ENCODE data around the gene DDX20. TPM values are rescaled to one million over a fixed set of nuclear protein-coding genes. Genes with fewer than 3 reads are reported as not detected.

The DDX20 gene
- total RNA-seq, 8 experiments from 2014 or later = 8.6 to 26.1 (median 14.9) TPM

Other genes with a start within 250 kb of the DDX20 start
- gene RAP1A, start 136.1 kb upstream of the DDX20 start, total RNA-seq = 10 to 100 TPM; 15.2 to 42.6 (median 26.3) TPM
- 10 to 100 TPM in 1 of 8 experiments, 1 to 10 TPM in 7; 1.3 to 14.3 (median 4.7) TPM for gene INKA2, start 16.5 kb upstream of the DDX20 start, total RNA-seq
- 10 to 100 TPM in 2 of 8 experiments, 1 to 10 TPM in 6; 1.3 to 31.5 (median 2.6) TPM for gene KCND3, start 233.8 kb downstream of the DDX20 start, total RNA-seq

All from motor neuron (in vitro differentiated cells).